ENCODE data around the gene LY6G6D.

GRCh38 chr6:31691078-31691463 lies 24.1 kb upstream of the LY6G6D start:
- TF ChIP-seq CTCF (conservative IDR thresholded peaks at IDR 0.05; ENCODE audit: low read depth, low read length) (no peak), EZH2 (IDR thresholded peaks at IDR 0.05; ENCODE audit: borderline replicate concordance, low read depth, low read length, poor library complexity, severe bottlenecking) (no peak)
